Panc1 (cell line): ENCODE results near the gene NPB. TPM values are rescaled to one million over a fixed set of nuclear protein-coding genes. Genes with fewer than 3 reads are reported as not detected.

ENCODE experiments used
- ATAC-seq: fragments of 200-7000 bp; cut with Tn5 transposase; 2 replicates; pipeline ENCODE4 v1.9.1; 2020; ENCODE audit warnings: mild to moderate bottlenecking, moderate library complexity
- Bru-seq: library from RNA; stranded (reverse); fragments of 400-500 nt; gene quantifications from one replicate; lab custom pipeline; 2021; lab: Mats Ljungman, UMichigan
- BruChase-seq, 2 experiments: library from RNA; stranded (reverse); fragments of 400-500 nt; gene quantifications; one replicate each; lab custom pipeline; 2021; lab: Mats Ljungman, UMichigan
- BruUV-seq: library from RNA; stranded (reverse); fragments of 400-500 nt; replicated peaks from 2 replicates; lab custom pipeline; 2021; lab: Mats Ljungman, UMichigan
- CTCF ChIA-PET: fragments of 300-600 bp; sonication (Branson Sonifier 250); formaldehyde crosslinking; loops from one replicate; lab custom pipeline; 2022; ENCODE audit warnings: antibody characterized with exemption; lab: Charles Lee
- POLR2A ChIA-PET: fragments of 300-600 bp; sonication (Branson Sonifier 250); formaldehyde crosslinking; loops from one replicate; lab custom pipeline; 2022; ENCODE audit warnings: antibody characterized with exemption; lab: Charles Lee
- DNase-seq: peaks from one replicate; pipeline ENCODE4 v3.0.0-alpha.2; 2010; ENCODE audit warnings: low read depth, low spot score
- H3K27ac ChIP-seq: 2 replicates; pipeline ENCODE4 v1.5.1; 2011; ENCODE audit warnings: mild to moderate bottlenecking, low read length, inconsistent platforms
- H3K27me3 ChIP-seq: fragments of 200-500 bp; sonication (Bioruptor generic); 2 replicates; pipeline ENCODE4 v1.6.0; 2014; ENCODE audit warnings: low read length, inconsistent platforms; ENCODE audit not compliant: control insufficient read depth, insufficient read depth
- H3K36me3 ChIP-seq: fragments of 200-500 bp; sonication (Bioruptor generic); 2 replicates; pipeline ENCODE4 v1.5.1; 2014; ENCODE audit warnings: inconsistent platforms, mild to moderate bottlenecking, low read length, moderate library complexity; ENCODE audit not compliant: control insufficient read depth, insufficient read depth
- H3K4me1 ChIP-seq: 2 replicates; pipeline ENCODE4 v1.5.1; 2011; ENCODE audit warnings: inconsistent platforms, mild to moderate bottlenecking, low read length, moderate library complexity; ENCODE audit not compliant: control insufficient read depth, insufficient read depth
- H3K4me3 ChIP-seq, 2 experiments: 2 replicates each; pipeline ENCODE4 v1.5.1; 2011 to 2012; ENCODE audit warnings: low read depth in 2 of 2, low read length in 2 of 2, mild to moderate bottlenecking in 2 of 2, inconsistent platforms in 1 of 2, moderate library complexity in 1 of 2
- H3K9me3 ChIP-seq: fragments of 200-500 bp; sonication (Bioruptor generic); 2 replicates; pipeline ENCODE4 v1.5.1; 2014; ENCODE audit warnings: low read depth, mild to moderate bottlenecking, inconsistent platforms, low read length, moderate library complexity; ENCODE audit not compliant: control insufficient read depth, insufficient read depth
- POLR2AphosphoS5 ChIP-seq: IDR thresholded peaks from 2 replicates; pipeline ENCODE4 v1.6.1; 2012; ENCODE audit warnings: mild to moderate bottlenecking, low read depth, low read length, moderate library complexity
- SIN3A ChIP-seq: IDR thresholded peaks from 2 replicates; pipeline ENCODE4 v1.6.1; 2012; ENCODE audit warnings: low read depth, mild to moderate bottlenecking, low read length, moderate library complexity, borderline replicate concordance; ENCODE audit not compliant: insufficient read depth
- TCF7L2 ChIP-seq: IDR thresholded peaks from 2 replicates; pipeline ENCODE4 v1.6.1; 2011; ENCODE audit warnings: mild to moderate bottlenecking, low read depth, low read length, inconsistent platforms
- in situ Hi-C: cut with HindIII; loops from 2 replicates; pipeline ENCODE4 v1.10.0; 2016; ENCODE audit warnings: low sequenced_read_pairs, low pct_unique_long_range_greater_than_20kb
- intact Hi-C: fragments of 100-400 bp; cut with micrococcal nuclease; formaldehyde crosslinking; loops from one replicate; pipeline ENCODE4 v1.10.0; 2022; ENCODE audit not compliant: unreplicated experiment
- long read RNA-seq: library from polyadenylated mRNA; unstranded; transcript quantifications from one replicate; pipeline ENCODE4 v2.0.0, GENCODE V29; 2021; ENCODE audit not compliant: unreplicated experiment
- polyA plus RNA-seq: library from polyadenylated mRNA; unstranded; fragments of >200 nt; gene quantifications from one replicate; pipeline ENCODE4 v1.2.1, GENCODE V29; 2012; ENCODE audit warnings: missing spikeins; ENCODE audit not compliant: insufficient read length
- total RNA-seq: library from RNA; stranded (reverse); gene quantifications from one replicate; pipeline ENCODE4 v1.2.1, GENCODE V29; 2021; ENCODE audit not compliant: unreplicated experiment
- TF ChIP-seq, protein P1 (sequence below): fragments of 450-650 bp; IDR thresholded peaks from 2 replicates; pipeline ENCODE4 v1.5.1; 2017; ENCODE audit warnings: mild to moderate bottlenecking
- TF ChIP-seq, protein P2 (sequence below), 2 experiments: IDR thresholded peaks; 2 replicates each; pipeline ENCODE4 v1.6.1; 2011 to 2012; ENCODE audit warnings: low read depth in 2 of 2, control low read depth in 1 of 2, low read length in 1 of 2, mild to moderate bottlenecking in 1 of 2, moderate library complexity in 1 of 2; ENCODE audit not compliant: insufficient read depth in 1 of 2

The NPB gene
- total RNA-seq (3.9 TPM), Bru-seq, nascent RNA (percentile 23 among the genes with signal in this experiment), BruChase-seq, experiment 1, labeled RNA remaining after a 2-hour chase (percentile 28 among the genes with signal in this experiment), BruChase-seq, experiment 2, labeled RNA remaining after a 6-hour chase (percentile 45 among the genes with signal in this experiment)
- 3.3 TPM for polyA plus RNA-seq
- long read RNA-seq, partial matches to known transcripts = 0 of 4 reads
- long read RNA-seq, other reads (novel, unspliced or antisense) = 0 of 4 reads

DNA sequence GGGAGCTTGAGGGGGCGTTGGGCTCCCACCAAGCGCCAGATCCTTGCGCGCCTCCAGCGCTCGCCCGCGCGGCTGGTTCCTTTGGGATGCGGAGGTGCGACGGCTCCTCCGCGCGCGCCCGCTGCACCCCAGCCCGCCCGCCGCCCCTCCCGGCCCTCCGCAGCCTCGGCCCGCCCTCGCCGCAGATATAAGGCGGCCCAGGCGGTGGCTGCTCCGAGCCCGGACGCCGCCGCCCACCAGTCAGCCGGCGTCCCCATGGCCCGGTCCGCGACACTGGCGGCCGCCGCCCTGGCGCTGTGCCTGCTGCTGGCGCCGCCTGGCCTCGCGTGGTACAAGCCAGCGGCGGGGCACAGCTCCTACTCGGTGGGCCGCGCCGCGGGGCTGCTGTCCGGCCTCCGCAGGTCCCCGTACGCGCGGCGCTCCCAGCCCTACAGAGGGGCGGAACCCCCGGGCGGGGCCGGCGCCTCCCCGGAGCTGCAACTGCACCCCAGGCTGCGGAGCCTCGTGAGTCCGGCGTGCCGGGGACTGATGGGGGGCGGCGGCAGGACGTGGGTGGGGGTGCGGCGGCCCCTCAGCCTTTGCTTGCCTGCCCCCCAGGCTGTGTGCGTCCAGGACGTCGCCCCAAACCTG, at the start of gene NPB:
Gene NPB, plus strand, starts transcription at position 216 of the 630 bp plus-strand sequence. Its CDS starts 40 bp downstream, at position 256.
- ChIA-PET POLR2A (no interaction called here), CTCF (no interaction called here)
- Histone ChIP-seq H3K9me3 (no peaks in the 10 kb centered on the region), H3K36me3 (no peaks in the 10 kb centered on the region), H3K4me3 (peak within 1 kb of the TSS in 1 of 2 experiments; percentile 13; a peak in 1 of 4 replicates), H3K27me3 (no peaks in the 10 kb centered on the region), H3K27ac (no peak within 1 kb of the TSS), H3K4me1 (peaks cover 27% of the 10 kb centered on the region)
- ATAC-seq (peak; percentile 6; the same call in 1 of the 2 replicates), DNase-seq (no peak)
- intact Hi-C loops = no loop called here
- in situ Hi-C loops = no loop called here
- TF ChIP-seq, protein P1, sequence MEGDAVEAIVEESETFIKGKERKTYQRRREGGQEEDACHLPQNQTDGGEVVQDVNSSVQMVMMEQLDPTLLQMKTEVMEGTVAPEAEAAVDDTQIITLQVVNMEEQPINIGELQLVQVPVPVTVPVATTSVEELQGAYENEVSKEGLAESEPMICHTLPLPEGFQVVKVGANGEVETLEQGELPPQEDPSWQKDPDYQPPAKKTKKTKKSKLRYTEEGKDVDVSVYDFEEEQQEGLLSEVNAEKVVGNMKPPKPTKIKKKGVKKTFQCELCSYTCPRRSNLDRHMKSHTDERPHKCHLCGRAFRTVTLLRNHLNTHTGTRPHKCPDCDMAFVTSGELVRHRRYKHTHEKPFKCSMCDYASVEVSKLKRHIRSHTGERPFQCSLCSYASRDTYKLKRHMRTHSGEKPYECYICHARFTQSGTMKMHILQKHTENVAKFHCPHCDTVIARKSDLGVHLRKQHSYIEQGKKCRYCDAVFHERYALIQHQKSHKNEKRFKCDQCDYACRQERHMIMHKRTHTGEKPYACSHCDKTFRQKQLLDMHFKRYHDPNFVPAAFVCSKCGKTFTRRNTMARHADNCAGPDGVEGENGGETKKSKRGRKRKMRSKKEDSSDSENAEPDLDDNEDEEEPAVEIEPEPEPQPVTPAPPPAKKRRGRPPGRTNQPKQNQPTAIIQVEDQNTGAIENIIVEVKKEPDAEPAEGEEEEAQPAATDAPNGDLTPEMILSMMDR = no peak
- TF ChIP-seq SIN3A = 0 out of 2 replicates have a peak, but pooled peaks have one; percentile 49
- TF ChIP-seq, protein P2, sequence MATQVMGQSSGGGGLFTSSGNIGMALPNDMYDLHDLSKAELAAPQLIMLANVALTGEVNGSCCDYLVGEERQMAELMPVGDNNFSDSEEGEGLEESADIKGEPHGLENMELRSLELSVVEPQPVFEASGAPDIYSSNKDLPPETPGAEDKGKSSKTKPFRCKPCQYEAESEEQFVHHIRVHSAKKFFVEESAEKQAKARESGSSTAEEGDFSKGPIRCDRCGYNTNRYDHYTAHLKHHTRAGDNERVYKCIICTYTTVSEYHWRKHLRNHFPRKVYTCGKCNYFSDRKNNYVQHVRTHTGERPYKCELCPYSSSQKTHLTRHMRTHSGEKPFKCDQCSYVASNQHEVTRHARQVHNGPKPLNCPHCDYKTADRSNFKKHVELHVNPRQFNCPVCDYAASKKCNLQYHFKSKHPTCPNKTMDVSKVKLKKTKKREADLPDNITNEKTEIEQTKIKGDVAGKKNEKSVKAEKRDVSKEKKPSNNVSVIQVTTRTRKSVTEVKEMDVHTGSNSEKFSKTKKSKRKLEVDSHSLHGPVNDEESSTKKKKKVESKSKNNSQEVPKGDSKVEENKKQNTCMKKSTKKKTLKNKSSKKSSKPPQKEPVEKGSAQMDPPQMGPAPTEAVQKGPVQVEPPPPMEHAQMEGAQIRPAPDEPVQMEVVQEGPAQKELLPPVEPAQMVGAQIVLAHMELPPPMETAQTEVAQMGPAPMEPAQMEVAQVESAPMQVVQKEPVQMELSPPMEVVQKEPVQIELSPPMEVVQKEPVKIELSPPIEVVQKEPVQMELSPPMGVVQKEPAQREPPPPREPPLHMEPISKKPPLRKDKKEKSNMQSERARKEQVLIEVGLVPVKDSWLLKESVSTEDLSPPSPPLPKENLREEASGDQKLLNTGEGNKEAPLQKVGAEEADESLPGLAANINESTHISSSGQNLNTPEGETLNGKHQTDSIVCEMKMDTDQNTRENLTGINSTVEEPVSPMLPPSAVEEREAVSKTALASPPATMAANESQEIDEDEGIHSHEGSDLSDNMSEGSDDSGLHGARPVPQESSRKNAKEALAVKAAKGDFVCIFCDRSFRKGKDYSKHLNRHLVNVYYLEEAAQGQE (IDR thresholded peaks at IDR 0.05; ENCODE audit: insufficient read depth in 1 of 2, low read depth in 2 of 2, low read length in 1 of 2) = no peak
- no TSS peak for BruUV-seq

DNA sequence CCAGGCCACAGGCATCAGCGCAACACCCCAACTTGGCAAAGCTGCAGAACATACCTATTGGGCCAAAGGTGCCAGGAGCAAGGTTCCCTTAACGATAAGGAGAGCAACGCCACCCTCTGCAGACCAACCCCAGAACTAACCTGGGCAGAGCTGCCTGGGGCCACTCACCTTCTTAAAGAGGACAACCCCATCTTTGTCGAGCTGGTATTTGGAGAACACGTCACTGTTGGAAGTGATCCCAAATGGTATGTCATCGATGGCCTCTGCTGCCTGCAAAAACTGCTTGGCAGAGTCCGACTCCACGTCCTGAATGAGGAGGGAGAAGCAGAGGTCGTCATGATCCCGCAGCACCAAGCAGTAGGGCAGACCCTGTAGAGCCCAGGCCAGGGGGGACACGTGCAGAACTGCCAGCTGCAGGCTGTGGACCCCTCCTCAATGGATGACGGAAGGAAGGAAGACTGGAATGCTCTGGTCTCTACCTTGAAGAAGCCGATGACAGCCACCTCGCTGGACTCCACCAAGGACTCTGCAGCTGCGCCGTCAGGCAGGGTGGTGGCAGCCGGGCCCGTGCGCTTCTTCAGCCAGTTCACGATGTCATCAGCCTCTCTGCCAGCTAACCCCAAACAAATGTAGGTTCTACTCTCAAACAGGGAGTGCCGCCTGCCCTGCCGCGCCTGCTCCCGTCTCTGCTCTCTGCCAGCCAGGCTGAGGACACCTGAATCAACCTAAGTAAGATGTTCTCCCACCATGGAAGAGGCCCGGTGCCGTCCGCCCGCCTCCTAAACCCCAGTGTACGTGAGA, 46.9 kb upstream of the NPB start:
- no peak overlapping the region for H3K4me3 ChIP-seq
- CTCF ChIA-PET = interaction anchor here (0.9 kb wide), 1 partner anchor 144 kb away, joined by 6 read pairs; no protein-coding TSS in a partner anchor
- peaks cover 13% of the 10 kb centered on the region for H3K4me1 ChIP-seq

More for the DNA sequence above, 46.9 kb upstream of the NPB start:
- Histone ChIP-seq H3K9me3 (no peaks in the 10 kb centered on the region), H3K27ac (no peak overlapping the region), H3K27me3 (no peaks in the 10 kb centered on the region), H3K36me3 (peaks cover 3% of the 10 kb centered on the region; the same call in 1 of the 2 replicates)
- TF ChIP-seq POLR2AphosphoS5 = peak; percentile 32; the same call in 1 of the 2 replicates
- no peak for TF ChIP-seq TCF7L2
- intact Hi-C loops (no loop called here), in situ Hi-C loops (no loop called here)
- DNase-seq (no peak), ATAC-seq (peak; percentile 54; the same call in 1 of the 2 replicates)
- POLR2A ChIA-PET = interaction anchor here (0.5 to 0.6 kb wide), 2 partner anchors 44 to 134 kb away, joined by 5 to 8 read pairs; no protein-coding TSS in a partner anchor
- no TSS peak for BruUV-seq
